GM12874 (cell line): ENCODE measurements around the gene NECTIN1.

Experiments used
- CTCF ChIP-seq: IDR thresholded peaks from 2 replicates; pipeline ENCODE4 v1.5.1; 2011; ENCODE audit warnings: low read depth, mild to moderate bottlenecking, control low read depth, low read length, moderate library complexity; ENCODE audit not compliant: insufficient read depth

NECTIN1 gene

DNA sequence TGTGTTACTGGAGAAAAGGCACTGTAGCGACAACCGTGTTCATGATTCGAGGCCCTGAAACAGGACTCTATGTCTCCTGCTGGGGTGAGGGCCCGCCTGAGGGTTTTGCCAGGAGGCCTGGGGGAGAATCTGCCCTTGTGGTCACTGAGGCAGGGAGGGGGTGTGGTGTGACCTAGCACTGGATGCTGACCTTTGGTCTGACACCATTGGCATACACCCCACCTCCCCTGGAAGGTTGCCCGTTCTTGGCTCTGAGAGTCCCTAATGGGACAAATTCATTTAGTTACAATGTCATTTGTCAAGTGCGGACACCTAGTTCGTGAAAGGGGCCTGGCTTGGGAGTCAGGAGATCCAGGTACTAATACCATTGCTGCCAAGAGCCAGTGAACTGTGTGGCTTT is 29.0 kb downstream of the NECTIN1 start:
- no peak for TF ChIP-seq CTCF

- TF ChIP-seq CTCF: no peak
Measured at GRCh38 chr11:119699227-119699626, 29.8 kb downstream of the NECTIN1 start.

GRCh38 chr11:119697882-119698281 is 31.1 kb downstream of the NECTIN1 start:
- no peak for TF ChIP-seq CTCF

DNA sequence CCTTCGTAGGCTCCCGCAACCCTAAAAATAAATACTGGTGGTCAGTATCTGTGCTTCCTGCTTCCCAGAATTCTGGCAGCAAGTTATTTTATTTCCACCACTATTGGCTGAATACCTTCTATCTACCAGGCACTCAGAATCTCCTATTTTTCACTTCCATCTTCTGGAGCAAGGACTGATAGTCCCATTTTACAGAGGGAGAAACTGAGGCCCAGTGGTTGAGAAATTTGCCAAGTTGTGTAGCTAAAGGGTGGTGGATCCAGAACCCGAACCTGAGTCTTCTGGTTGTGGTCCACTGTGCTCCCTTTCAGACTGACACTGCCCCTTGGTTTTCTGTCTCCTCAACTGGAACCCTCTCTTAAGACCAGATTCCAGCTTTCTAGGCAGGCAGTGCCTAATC is 31.6 kb downstream of the NECTIN1 start:
- no peak for TF ChIP-seq CTCF

DNA sequence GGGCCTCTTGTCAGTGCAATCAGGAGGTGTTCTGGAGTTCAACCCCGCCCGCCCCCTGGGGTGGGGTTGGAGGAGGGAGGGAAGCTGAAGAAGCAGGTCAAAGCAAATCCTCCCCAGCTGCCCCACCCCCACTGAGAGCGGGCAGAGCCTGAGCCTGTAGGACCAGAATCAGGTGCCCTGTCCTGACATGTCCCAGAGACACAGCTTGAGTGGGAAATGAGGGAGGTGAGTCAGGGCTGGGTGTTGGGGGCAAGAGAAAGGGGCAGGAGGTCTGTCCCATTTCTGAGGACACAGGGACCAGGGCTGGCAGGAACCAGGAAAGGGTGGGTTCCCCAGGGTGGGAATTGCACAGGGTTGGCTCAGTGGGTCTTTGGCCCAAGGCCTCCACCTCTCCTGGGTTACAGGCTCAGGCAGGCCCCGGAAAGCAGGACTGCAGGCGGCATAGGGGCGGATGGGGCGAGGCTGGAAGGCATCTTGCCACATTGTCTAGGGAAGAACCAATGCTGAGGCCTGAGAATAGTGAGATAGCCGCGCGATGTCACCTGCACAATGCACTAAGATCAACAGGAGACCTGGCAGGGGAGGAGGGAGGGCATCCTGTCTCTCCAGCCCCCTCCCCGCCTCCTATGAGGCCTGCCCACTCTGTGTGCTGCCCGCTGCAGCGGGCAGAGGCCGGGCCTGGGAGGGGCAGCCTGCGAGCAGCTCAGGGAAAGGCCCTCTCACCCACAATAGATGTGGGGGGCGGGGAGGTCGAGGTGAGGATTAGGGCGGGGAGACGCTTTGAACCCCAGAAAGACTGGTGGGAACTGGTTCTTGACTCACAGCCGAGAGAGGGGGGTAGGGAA is 32.4 kb downstream of the NECTIN1 start:
- TF ChIP-seq CTCF: no peak

GRCh38 chr11:119694334-119694733 is 34.7 kb downstream of the NECTIN1 start:
- TF ChIP-seq CTCF: no peak

DNA sequence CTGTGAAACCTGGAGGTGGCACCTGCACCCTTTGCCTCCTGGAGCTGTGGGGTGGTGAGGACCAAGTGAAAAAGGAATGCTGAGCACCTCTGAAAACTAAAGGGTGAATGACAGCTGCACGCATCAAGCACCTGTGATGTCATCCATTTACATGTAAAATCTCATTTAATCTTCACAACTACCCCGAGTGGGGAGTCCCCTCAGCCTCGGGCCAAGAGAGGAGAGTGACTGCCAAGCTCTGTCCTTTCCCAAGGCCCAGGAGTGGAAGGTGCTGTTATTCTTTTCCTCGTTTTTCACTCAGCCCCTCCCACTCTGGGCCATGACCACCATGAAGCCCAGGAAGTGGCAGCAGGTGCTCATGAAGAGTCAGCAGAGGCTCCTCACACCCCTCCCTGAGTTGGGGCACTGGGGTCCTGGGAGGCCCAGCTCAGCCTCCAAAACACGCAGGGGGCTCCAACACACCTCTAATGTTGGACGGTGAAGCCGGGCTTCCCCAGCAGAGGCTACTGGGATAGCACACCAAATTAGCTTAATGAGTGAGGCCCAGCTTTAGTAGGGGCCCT is 35.7 kb downstream of the NECTIN1 start:
- no peak for TF ChIP-seq CTCF
